GM12864 (cell line): ENCODE data around the gene GVQW3.

Experiments
- DNase-seq: peaks from one replicate; pipeline ENCODE4 v3.0.0-alpha.2; 2011; ENCODE audit warnings: low read depth
- H3K4me3 ChIP-seq: 2 replicates; pipeline ENCODE4 v1.5.1; 2011; ENCODE audit warnings: mild to moderate bottlenecking, low read depth, low read length, control low read depth
- TF ChIP-seq, protein P1 (sequence below): IDR thresholded peaks from 2 replicates; pipeline ENCODE4 v1.5.1; 2011; ENCODE audit warnings: low read depth, mild to moderate bottlenecking, moderate library complexity, low read length, control low read depth, inconsistent platforms; ENCODE audit errors: missing control alignments

Gene GVQW3

DNA sequence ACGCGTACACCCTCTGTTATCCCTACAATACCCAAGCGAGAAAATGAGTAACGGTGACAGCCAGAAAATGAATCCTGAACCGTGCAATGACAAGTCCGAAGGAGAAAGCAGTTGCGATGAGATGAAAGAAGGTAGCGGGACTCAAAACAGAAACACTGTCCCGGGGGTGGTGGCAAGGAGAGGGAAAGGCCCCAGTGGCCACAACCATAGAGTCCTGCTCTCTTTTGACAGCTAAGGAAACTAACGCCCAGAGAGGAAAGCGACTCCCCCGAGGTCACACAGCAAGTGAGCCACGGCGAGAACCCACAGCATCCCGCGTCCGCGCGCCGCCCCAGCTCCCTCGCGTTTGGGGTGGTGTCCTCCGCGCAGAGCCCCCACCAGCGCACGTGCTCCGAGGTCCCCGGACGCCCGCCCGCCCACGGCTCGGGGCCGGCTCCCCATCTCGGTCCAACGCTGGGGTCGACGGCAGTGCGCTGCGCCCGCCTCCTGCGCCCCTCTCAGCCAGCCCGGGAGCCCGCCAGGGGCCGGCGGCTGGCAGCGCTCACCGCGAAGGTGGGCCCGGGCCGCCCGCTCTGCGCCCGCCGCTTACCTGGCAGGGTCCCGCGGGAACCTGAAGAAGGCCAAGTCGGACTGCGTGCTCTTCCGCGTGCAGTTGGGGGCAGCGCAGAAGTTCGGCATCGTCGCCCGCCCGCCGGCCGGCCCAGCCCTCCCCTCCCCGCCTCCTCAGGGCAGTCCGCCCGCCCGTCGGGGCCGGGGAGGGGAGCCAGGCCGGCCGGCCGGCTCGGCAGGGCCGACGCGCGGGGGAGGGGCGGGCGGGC is 755 bp upstream of the GVQW3 start:
- peak overlapping the region; percentile 76 for H3K4me3 ChIP-seq
- DNase-seq = no peak
- TF ChIP-seq, protein P1, sequence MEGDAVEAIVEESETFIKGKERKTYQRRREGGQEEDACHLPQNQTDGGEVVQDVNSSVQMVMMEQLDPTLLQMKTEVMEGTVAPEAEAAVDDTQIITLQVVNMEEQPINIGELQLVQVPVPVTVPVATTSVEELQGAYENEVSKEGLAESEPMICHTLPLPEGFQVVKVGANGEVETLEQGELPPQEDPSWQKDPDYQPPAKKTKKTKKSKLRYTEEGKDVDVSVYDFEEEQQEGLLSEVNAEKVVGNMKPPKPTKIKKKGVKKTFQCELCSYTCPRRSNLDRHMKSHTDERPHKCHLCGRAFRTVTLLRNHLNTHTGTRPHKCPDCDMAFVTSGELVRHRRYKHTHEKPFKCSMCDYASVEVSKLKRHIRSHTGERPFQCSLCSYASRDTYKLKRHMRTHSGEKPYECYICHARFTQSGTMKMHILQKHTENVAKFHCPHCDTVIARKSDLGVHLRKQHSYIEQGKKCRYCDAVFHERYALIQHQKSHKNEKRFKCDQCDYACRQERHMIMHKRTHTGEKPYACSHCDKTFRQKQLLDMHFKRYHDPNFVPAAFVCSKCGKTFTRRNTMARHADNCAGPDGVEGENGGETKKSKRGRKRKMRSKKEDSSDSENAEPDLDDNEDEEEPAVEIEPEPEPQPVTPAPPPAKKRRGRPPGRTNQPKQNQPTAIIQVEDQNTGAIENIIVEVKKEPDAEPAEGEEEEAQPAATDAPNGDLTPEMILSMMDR = no peak

- no peak overlapping the region for H3K4me3 ChIP-seq
- TF ChIP-seq, protein P1 = no peak
- DNase-seq = no peak
Measured at GRCh38 chr11:76382209-76382608, 1.1 kb downstream of the GVQW3 start.

- TF ChIP-seq, protein P1 = no peak
- no peak overlapping the region for H3K4me3 ChIP-seq
- no peak for DNase-seq
Measured at GRCh38 chr11:76385903-76386302, 4.8 kb downstream of the GVQW3 start.

- TF ChIP-seq, protein P1 = no peak
- H3K4me3 ChIP-seq = no peak overlapping the region
- no peak for DNase-seq
Measured at GRCh38 chr11:76388408-76388807, 7.3 kb downstream of the GVQW3 start.

GRCh38 chr11:76391021-76391420 is 9.9 kb downstream of the GVQW3 start:
- no peak for DNase-seq
- TF ChIP-seq, protein P1 = no peak
- no peak overlapping the region for H3K4me3 ChIP-seq

DNA sequence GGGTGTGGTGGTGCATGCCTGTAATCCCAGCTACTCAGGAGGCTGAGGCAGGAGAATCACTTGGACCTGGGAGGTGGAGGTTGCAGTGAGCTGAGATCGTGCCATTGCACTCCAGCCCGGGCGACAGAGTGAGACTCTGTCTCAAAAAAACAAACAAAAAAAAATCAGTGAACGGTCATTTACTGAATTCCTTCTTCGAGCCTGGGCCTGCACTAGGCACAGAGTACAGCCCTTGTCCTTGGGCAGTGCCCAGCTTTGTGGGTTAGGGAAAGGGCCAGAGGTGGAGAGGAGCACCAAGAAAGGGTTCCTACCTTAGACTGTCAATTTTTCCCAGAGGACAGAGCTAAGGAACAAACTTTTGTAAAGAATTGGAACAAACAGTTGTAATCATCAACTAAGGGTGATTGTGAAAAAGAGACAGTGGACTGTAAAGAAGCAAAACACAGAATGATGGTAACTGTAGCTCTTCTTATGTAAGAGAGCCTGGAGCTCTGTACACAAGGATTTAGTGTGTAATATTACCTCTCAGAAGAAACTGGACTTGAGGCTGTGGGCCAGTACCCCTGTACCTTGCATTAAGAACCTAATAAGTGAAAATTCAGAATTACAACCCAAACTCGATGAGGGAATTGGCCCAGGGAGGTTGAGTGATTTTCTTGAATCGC is 10.8 kb downstream of the GVQW3 start:
- no peak overlapping the region for H3K4me3 ChIP-seq
- TF ChIP-seq, protein P1 = no peak
- no peak for DNase-seq
